A673 (cell line): ENCODE measurements around the gene RUNX2. TPM values are rescaled to one million over a fixed set of nuclear protein-coding genes. Genes with fewer than 3 reads are reported as not detected.

Experiments
- BruUV-seq: library from RNA; stranded (reverse); fragments of 400-500 nt; replicated peaks from 2 replicates; lab custom pipeline; 2021; lab: Mats Ljungman, UMichigan
- CTCF ChIA-PET: fragments of 300-600 bp; sonication (Branson Sonifier 250); formaldehyde crosslinking; loops from one replicate; lab custom pipeline; 2022; ENCODE audit warnings: antibody characterized with exemption; lab: Charles Lee
- POLR2A ChIA-PET: fragments of 300-600 bp; sonication (Branson Sonifier 250); formaldehyde crosslinking; loops from one replicate; lab custom pipeline; 2022; ENCODE audit warnings: antibody characterized with exemption; ENCODE audit not compliant: low non-redundant PET; lab: Charles Lee
- DNase-seq: peaks from one replicate; pipeline ENCODE4 v3.0.0-alpha.2; 2015; ENCODE audit warnings: low spot score
- H3K27ac ChIP-seq: fragments of 200-600 bp; sonication (generic); 2 replicates; pipeline ENCODE4 v1.5.1; 2016; ENCODE audit warnings: mixed run types, low read depth, mild to moderate bottlenecking, mixed read lengths, antibody characterized with exemption, low read length; ENCODE audit not compliant: poor library complexity, severe bottlenecking
- H3K27me3 ChIP-seq: fragments of 200-600 bp; sonication (generic); replicated peaks from 2 replicates; pipeline ENCODE4 v1.6.1; 2017; ENCODE audit warnings: mixed run types, low read depth, mild to moderate bottlenecking, mixed read lengths, antibody characterized with exemption, low read length; ENCODE audit not compliant: insufficient read depth, poor library complexity
- H3K36me3 ChIP-seq: fragments of 200-600 bp; sonication (generic); 2 replicates; pipeline ENCODE4 v1.6.1; 2016; ENCODE audit warnings: mixed run types, mild to moderate bottlenecking, mixed read lengths, antibody characterized with exemption, low read length; ENCODE audit not compliant: insufficient read depth, poor library complexity, severe bottlenecking
- H3K4me1 ChIP-seq: fragments of 200-600 bp; sonication (generic); 2 replicates; pipeline ENCODE4 v1.6.1; 2017; ENCODE audit warnings: mixed run types, mild to moderate bottlenecking, mixed read lengths, antibody characterized with exemption, low read length; ENCODE audit not compliant: insufficient read depth, poor library complexity, severe bottlenecking
- H3K4me3 ChIP-seq: fragments of 200-600 bp; sonication (generic); 2 replicates; pipeline ENCODE4 v1.5.1; 2016; ENCODE audit warnings: low read depth, mixed run types, mild to moderate bottlenecking, mixed read lengths, low read length; ENCODE audit not compliant: poor library complexity, severe bottlenecking
- H3K9me3 ChIP-seq: fragments of 200-600 bp; sonication (generic); 2 replicates; pipeline ENCODE4 v1.6.1; 2016; ENCODE audit warnings: mixed run types, low read depth, mild to moderate bottlenecking, mixed read lengths, antibody characterized with exemption, low read length; ENCODE audit not compliant: poor library complexity, severe bottlenecking
- CTCF ChIP-seq: fragments of 300-800, 200-600 bp; sonication (generic); conservative IDR thresholded peaks from 2 replicates; pipeline ENCODE4 v1.5.1; 2017; ENCODE audit warnings: low read depth, mild to moderate bottlenecking, antibody characterized with exemption, low read length, moderate library complexity, mixed read lengths
- EZH2 ChIP-seq: fragments of 200-600 bp; sonication (generic); IDR thresholded peaks from 2 replicates; pipeline ENCODE4 v1.6.1; 2017; ENCODE audit warnings: borderline replicate concordance, low read depth, mild to moderate bottlenecking, mixed read lengths, antibody characterized with exemption, low read length; ENCODE audit not compliant: poor library complexity, severe bottlenecking
- intact Hi-C: fragments of 100-400 bp; cut with micrococcal nuclease; formaldehyde crosslinking; loops from one replicate; pipeline ENCODE4 v1.10.0; 2022; ENCODE audit not compliant: unreplicated experiment
- total RNA-seq: library from RNA; stranded (reverse); gene quantifications from 2 replicates; pipeline ENCODE4 v1.2.3, GENCODE V29; 2021

RUNX2 gene
- total RNA-seq, 1 experiment from 2014 or later: 4.9 TPM

DNA sequence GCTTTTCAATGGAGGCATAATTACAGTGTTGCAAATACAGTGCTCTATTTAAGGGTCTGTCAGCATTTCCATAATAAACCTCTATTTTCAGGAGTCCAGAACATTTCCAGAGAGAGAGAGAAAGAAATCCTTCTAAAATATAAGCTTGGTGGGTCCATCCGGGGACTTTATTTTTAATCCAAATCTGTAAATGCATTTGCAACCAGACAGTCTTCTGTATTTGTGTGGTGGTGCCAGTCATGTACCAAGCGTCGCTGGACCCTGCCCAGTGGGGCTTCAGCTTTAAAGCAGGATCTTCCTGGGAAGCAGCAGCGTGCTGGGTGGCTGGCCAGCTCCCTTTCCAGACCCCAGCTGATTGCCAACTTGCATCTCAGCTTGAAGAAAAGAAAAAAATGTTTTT, 306.1 kb downstream of the RUNX2 start:
- H3K27me3 ChIP-seq: no peaks in the 10 kb centered on the region
- TF ChIP-seq CTCF (no peak), EZH2 (no peak)

DNA sequence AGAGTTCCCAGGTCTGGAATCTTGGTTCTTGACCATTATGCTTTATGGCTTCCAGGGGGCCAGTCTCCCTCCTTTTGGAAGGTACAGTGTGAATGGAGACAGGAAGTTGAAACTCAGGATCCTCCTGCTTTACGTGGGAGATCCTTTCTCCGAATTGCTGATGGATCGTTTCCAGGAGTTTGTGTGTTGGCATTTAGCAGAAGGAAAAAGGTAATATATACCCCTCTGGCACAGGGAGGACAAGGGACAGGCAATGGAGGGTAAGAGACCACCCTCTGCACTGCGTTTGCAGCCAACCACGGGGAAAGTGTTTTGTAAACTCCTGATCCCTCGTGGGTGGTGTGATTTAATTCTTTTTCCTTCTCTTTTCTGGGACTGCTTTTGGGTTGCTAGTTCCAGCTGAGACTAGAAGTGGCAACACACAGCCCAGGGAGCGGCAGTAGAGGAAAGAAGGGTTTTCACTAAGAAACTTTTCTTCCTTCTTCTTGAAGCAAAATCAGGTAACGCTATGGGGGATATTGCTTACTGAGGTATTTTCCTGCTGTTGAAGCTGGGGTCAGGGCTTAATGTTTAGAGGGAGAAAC, 307.2 kb downstream of the RUNX2 start:
- DNase-seq: no peak
- ChIA-PET CTCF (no interaction called here), POLR2A (no interaction called here)
- Histone ChIP-seq H3K4me1 (no peaks in the 10 kb centered on the region), H3K27me3 (no peaks in the 10 kb centered on the region), H3K27ac (no peak overlapping the region), H3K4me3 (no peak overlapping the region), H3K9me3 (no peaks in the 10 kb centered on the region), H3K36me3 (no peaks in the 10 kb centered on the region)
- TF ChIP-seq CTCF: no peak
- TF ChIP-seq EZH2: no peak
- no TSS peak for BruUV-seq
- intact Hi-C loops: no loop called here

More for the DNA sequence above, 306.1 kb downstream of the RUNX2 start:
- Histone ChIP-seq H3K4me3 (no peak overlapping the region), H3K9me3 (no peaks in the 10 kb centered on the region), H3K27ac (no peak overlapping the region), H3K36me3 (no peaks in the 10 kb centered on the region), H3K4me1 (no peaks in the 10 kb centered on the region)
- ChIA-PET CTCF (no interaction called here), POLR2A (no interaction called here)
- DNase-seq: no peak
- no TSS peak for BruUV-seq
- intact Hi-C loops: no loop called here

- no peak overlapping the region for H3K27ac ChIP-seq
- no peaks in the 10 kb centered on the region for H3K9me3 ChIP-seq
- TF ChIP-seq CTCF (no peak), EZH2 (no peak)
- no peaks in the 10 kb centered on the region for H3K36me3 ChIP-seq
- CTCF ChIA-PET: no interaction called here
- no peak overlapping the region for H3K4me3 ChIP-seq
- POLR2A ChIA-PET: no interaction called here
- no peaks in the 10 kb centered on the region for H3K4me1 ChIP-seq
- BruUV-seq: no TSS peak
- DNase-seq: no peak
- intact Hi-C loops: no loop called here
- H3K27me3 ChIP-seq: no peaks in the 10 kb centered on the region
Measured at GRCh38 chr6:45637056-45637455, 308.9 kb downstream of the RUNX2 start.
